K562 (cell line): Measurements from ENCODE around the gene TAF5L. TPM values are rescaled to one million over a fixed set of nuclear protein-coding genes. Genes with fewer than 3 reads are reported as not detected.

Experiments used
- AFF4 ChIP-seq: sonication (generic); formaldehyde crosslinking; IDR thresholded peaks from 2 replicates; pipeline ENCODE4 v1.8.0; 2023; ENCODE audit warnings: mild to moderate bottlenecking, missing genetic modification reagents
- GATAD2B ChIP-seq: fragments of 450-650 bp; IDR thresholded peaks from 2 replicates; pipeline ENCODE4 v1.6.1; 2017; ENCODE audit warnings: mild to moderate bottlenecking, borderline replicate concordance
- MGA ChIP-seq: fragments of 450-650 bp; IDR thresholded peaks from 2 replicates; pipeline ENCODE4 v1.6.1; 2016; ENCODE audit warnings: mild to moderate bottlenecking, moderate library complexity
- RCOR1 ChIP-seq, 2 experiments: IDR thresholded peaks; 2 replicates each; pipeline ENCODE4 v1.6.1; 2012; ENCODE audit warnings: low read depth in 2 of 2, low read length in 2 of 2, borderline replicate concordance in 1 of 2, improper control_type of control experiment in 1 of 2
- SLC30A9 ChIP-seq: fragments of 250-450 bp; sonication (Bioruptor Pico); IDR thresholded peaks from 2 replicates; pipeline ENCODE4 v1.8.0; 2022; ENCODE audit warnings: mild to moderate bottlenecking, moderate library complexity
- SRF ChIP-seq, 2 experiments: fragments of 250-450, 450-650 bp in 1 of 2; sonication (Bioruptor Pico) in 1 of 2; sonication (generic) in 1 of 2; formaldehyde crosslinking; IDR thresholded peaks; 2 replicates each; pipeline versions ENCODE4 v1.5.0 to v1.5.1; 2020 to 2022; ENCODE audit warnings: mild to moderate bottlenecking in 1 of 2, missing genetic modification reagents in 1 of 2
- USF1 ChIP-seq: sonication (generic); formaldehyde crosslinking; IDR thresholded peaks from 2 replicates; pipeline ENCODE4 v1.9.0; 2022; ENCODE audit warnings: mild to moderate bottlenecking, missing genetic modification reagents
- ZNF511 ChIP-seq: sonication (generic); formaldehyde crosslinking; IDR thresholded peaks from 2 replicates; pipeline ENCODE4 v1.8.0; 2022; ENCODE audit warnings: mild to moderate bottlenecking, missing genetic modification reagents
- polyA plus RNA-seq, 8 experiments: library from polyadenylated mRNA; depleted of rRNA in 4 of 8; stranded (reverse) in 5 of 8; unstranded in 3 of 8; fragments of >200 nt; fragmentation: Nextera tagmentation in 2 of 8; fragmentation: Illumina TruSeq in 1 of 8; extraction: Ambion mirVana in 2 of 8; extraction: Trizol in 1 of 8; gene quantifications; 2 replicates each; pipeline versions ENCODE4 v1.2.1 to v1.2.3, GENCODE V29; 2011 to 2014; ENCODE audit warnings: inconsistent platforms in 1 of 8, missing spikeins in 1 of 8
- total RNA-seq, 7 experiments: library from RNA; depleted of rRNA in 6 of 7; stranded (reverse); fragments of >200 nt in 6 of 7; fragmentation: Illumina TruSeq in 2 of 7; extraction: Trizol in 2 of 7; gene quantifications; 2 replicates each; pipeline versions ENCODE4 v1.2.1 to v1.2.3, GENCODE V29; 2011 to 2021; ENCODE audit warnings: low replicate concordance in 1 of 7

Gene TAF5L
- total and polyA plus RNA-seq, 9 of the 15 experiments (the other 6 are each of a cell fraction or from before 2014, with no cell fraction given) = 2.2 to 34.2 (median 23.3) TPM

GRCh38 chr1:229625915-229626831, at the start of gene TAF5L, which contains the start of gene URB2 (continued):
- TF ChIP-seq AFF4 (CRISPR knock-in tag) = 0 out of 2 replicates have a peak, but pooled peaks have one; percentile 42
- TF ChIP-seq RCOR1 (IDR thresholded peaks at IDR 0.05; ENCODE audit: borderline replicate concordance in 1 of 2, low read depth in 2 of 2, low read length in 2 of 2) = peak in 1 of 2 experiments; percentile 66; a peak in 2 of 4 replicates
- 0 out of 4 replicates have a peak, but pooled peaks of 1 of the 2 experiments have one; percentile 30 for TF ChIP-seq SRF (CRISPR knock-in tag; IDR thresholded peaks at IDR 0.05)
- no peak for TF ChIP-seq MGA
- TF ChIP-seq ZNF511 = peak; percentile 37; the same call in 1 of the 2 replicates
- peak; percentile 90 for TF ChIP-seq GATAD2B
- no peak for TF ChIP-seq SLC30A9 (CRISPR knock-in tag)
- TF ChIP-seq USF1 (CRISPR knock-in tag) = peak; percentile 80
